ENCODE data around the gene ABCC1. TPM values are rescaled to one million over a fixed set of nuclear protein-coding genes. Genes with fewer than 3 reads are reported as not detected.

The ABCC1 gene
- total and polyA plus RNA-seq, 2 of the 8 experiments (the other 6 are each of a cell fraction or from before 2014, with no cell fraction given): 42.6 to 66.8 TPM

GRCh38 chr16:16041196-16041892, 91.9 kb downstream of the ABCC1 start:
- peaks cover 3% of the 10 kb centered on the region; the same call in 1 of the 2 replicates for H3K23me2 ChIP-seq (ENCODE audit: low read depth, low read length)
- 74% methylated on average over 10 of the region's 10 CpGs; no CpG with 5 or more reads in 1 of the 2 experiments for WGBS, 2 experiments (ENCODE audit: extremely low coverage in 1 of 2, insufficient coverage in 1 of 2, insufficient read length in 1 of 2, insufficient replicate concordance in 2 of 2, low coverage in 1 of 2, low lambda C conversion rate in 2 of 2, missing lambda C conversion rate in 1 of 2)
- no peaks in the 10 kb centered on the region for H3K9me3 ChIP-seq (ENCODE audit: insufficient read depth in 2 of 2, low read depth in 1 of 2, low read length in 1 of 2)
- no peak overlapping the region for H2AFZ ChIP-seq (ENCODE audit: low read length)
- peak overlapping the region; percentile 46 to 58; a peak in 3 of 4 replicates for H3K4me2 ChIP-seq (ENCODE audit: insufficient read depth in 1 of 2, low read depth in 2 of 2, low read length in 2 of 2)
- ChIA-PET CTCF (ENCODE audit: partially characterized antibody) (interaction anchor here (0.6 to 1.3 kb wide), 5 partner anchors 9 to 259 kb away, joined by 3 to 6 read pairs (median 4); no protein-coding TSS in a partner anchor), POLR2A (ENCODE audit: partially characterized antibody) (interaction anchor here (1.0 to 1.9 kb wide), 4 partner anchors 11 to 153 kb away, joined by 3 to 6 read pairs (median 4); partner anchors contain the start of gene CEP20)
- DNase-seq (ENCODE audit: low read depth in 1 of 2, low spot score in 2 of 2) (peak in 1 of 2 experiments; percentile 53), FAIRE-seq (no peak)
- H2BK120ac ChIP-seq (replicated peaks; ENCODE audit: low read depth, low read length): peak overlapping the region; percentile 43
- H2AK5ac ChIP-seq (ENCODE audit: low read depth, low read length): no peak overlapping the region
- peaks cover 2% of the 10 kb centered on the region; the same call in 1 of the 2 replicates for H3K79me1 ChIP-seq (ENCODE audit: low read depth, low read length)
- H3K9ac ChIP-seq (replicated peaks in 1 of 4; ENCODE audit: extremely low read depth in 1 of 4, low read depth in 3 of 4, low read length in 3 of 4): no peak overlapping the region
- H4K5ac ChIP-seq (ENCODE audit: insufficient read length, low read depth, low read length): peak overlapping the region; percentile 65
- H3K27ac ChIP-seq (ENCODE audit: low read depth, low read length): no peak overlapping the region
- H3K79me2 ChIP-seq (ENCODE audit: control insufficient read depth in 1 of 2, insufficient read depth in 2 of 2, low read length in 2 of 2): peaks cover 0 to 3% of the 10 kb centered on the region in 2 experiments; a peak in 1 of 4 replicates
- peaks cover 22 to 53% (median 36%) of the 10 kb centered on the region in 4 experiments for H3K36me3 ChIP-seq (ENCODE audit: control insufficient read depth in 2 of 4, insufficient read depth in 4 of 4, low read length in 3 of 4)
- H3K18ac ChIP-seq (ENCODE audit: extremely low read depth, low read length): no peak overlapping the region
- no peaks in the 10 kb centered on the region; a peak in 1 of 7 replicates for H3K27me3 ChIP-seq (replicated peaks in 1 of 4; ENCODE audit: control insufficient read depth in 3 of 4, extremely low read depth in 1 of 4, insufficient read depth in 3 of 4, low read length in 3 of 4)
- H3K4me1 ChIP-seq (replicated peaks in 1 of 4; ENCODE audit: control insufficient read depth in 3 of 4, insufficient read depth in 4 of 4, low read length in 3 of 4): peaks cover 0 to 4% (median 1%) of the 10 kb centered on the region in 4 experiments; a peak in 4 of 7 replicates
- 0 out of 2 replicates have a peak overlapping the region, but pooled peaks have one; percentile 55 for H2BK12ac ChIP-seq (ENCODE audit: low read depth, low read length)
- no peak overlapping the region; a peak in 1 of 8 replicates for H3K4me3 ChIP-seq (ENCODE audit: extremely low read depth in 1 of 4, insufficient read depth in 2 of 4, low read depth in 3 of 4, low read length in 4 of 4)
- H4K8ac ChIP-seq (ENCODE audit: extremely low read depth, insufficient read depth, low read length): no peak overlapping the region
- TF ChIP-seq KDM1A (IDR thresholded peaks at IDR 0.05; ENCODE audit: borderline replicate concordance, low read length): peak; percentile 55; the same call in 1 of the 2 replicates
- TF ChIP-seq POU5F1 (IDR thresholded peaks at IDR 0.05; ENCODE audit: low read depth, low read length): no peak
- no peak for TF ChIP-seq SIX5 (IDR thresholded peaks at IDR 0.05; ENCODE audit: low read depth, low read length)
- no peak for TF ChIP-seq RFX5 (IDR thresholded peaks at IDR 0.05; ENCODE audit: borderline replicate concordance, low read depth, low read length)
- peak; percentile 29 for TF ChIP-seq ASH2L (IDR thresholded peaks at IDR 0.05; ENCODE audit: low read length)
- peak; percentile 62; the same call in 1 of the 2 replicates for TF ChIP-seq YY1 (IDR thresholded peaks at IDR 0.05; ENCODE audit: low read depth, low read length)
- peak; percentile 89 for TF ChIP-seq TEAD4 (IDR thresholded peaks at IDR 0.05; ENCODE audit: low read depth, low read length)
- TF ChIP-seq TAF1 (IDR thresholded peaks at IDR 0.05; ENCODE audit: low read depth, low read length): 0 out of 2 replicates have a peak, but pooled peaks have one; percentile 40
- 0 out of 2 replicates have a peak, but pooled peaks have one; percentile 18 for TF ChIP-seq POLR2AphosphoS5 (IDR thresholded peaks at IDR 0.05; ENCODE audit: low read depth, low read length)
- H4K20me1 ChIP-seq (replicated peaks in 1 of 2; ENCODE audit: control insufficient read depth in 1 of 2, insufficient read depth in 2 of 2, low read length in 2 of 2): peaks cover 4 to 13% of the 10 kb centered on the region in 2 experiments
- no peak overlapping the region for H3K56ac ChIP-seq (replicated peaks; ENCODE audit: insufficient read length, low read depth, low read length)
- peak overlapping the region; percentile 65 for H4K91ac ChIP-seq (replicated peaks; ENCODE audit: insufficient read length, low read length)
- H3K4ac ChIP-seq (replicated peaks; ENCODE audit: insufficient read length, low read depth, low read length): no peak overlapping the region
- no peak overlapping the region for H2BK15ac ChIP-seq (ENCODE audit: low read length)
- H2BK20ac ChIP-seq (ENCODE audit: low read length): no peak overlapping the region
- no peak overlapping the region for H3K23ac ChIP-seq (ENCODE audit: insufficient read length)
- H3K14ac ChIP-seq (ENCODE audit: insufficient read length): no peak overlapping the region
- peak overlapping the region; percentile 69; the same call in 1 of the 2 replicates for H2BK5ac ChIP-seq (ENCODE audit: low read depth, low read length)
